A172 (cell line): ENCODE measurements around the gene GRIK4. TPM values are rescaled to one million over a fixed set of nuclear protein-coding genes. Genes with fewer than 3 reads are reported as not detected.
"Not testable (repeated sequence)": the region's sequence is repeated elsewhere in the genome, so short reads cannot be mapped to it uniquely, and the experiment has no call there.

Experiments
- DNase-seq: peaks from one replicate; pipeline ENCODE4 v3.0.0-alpha.2; 2015; ENCODE audit warnings: low spot score
- total RNA-seq: library from RNA; depleted of rRNA; stranded (reverse); fragments of >200 nt; shearing (Covaris generic); gene quantifications from 2 replicates; pipeline ENCODE4 v1.2.3, GENCODE V29; 2014

The GRIK4 gene
- total RNA-seq, 1 experiment from 2014 or later: not detected

GRCh38 chr11:120606211-120607010 lies 94.9 kb downstream of the GRIK4 start:
- DNase-seq: no peak

GRCh38 chr11:120608061-120608460 lies 96.5 kb downstream of the GRIK4 start:
- no peak for DNase-seq

GRCh38 chr11:120608760-120609211 lies 97.2 kb downstream of the GRIK4 start:
- DNase-seq: no peak

DNA sequence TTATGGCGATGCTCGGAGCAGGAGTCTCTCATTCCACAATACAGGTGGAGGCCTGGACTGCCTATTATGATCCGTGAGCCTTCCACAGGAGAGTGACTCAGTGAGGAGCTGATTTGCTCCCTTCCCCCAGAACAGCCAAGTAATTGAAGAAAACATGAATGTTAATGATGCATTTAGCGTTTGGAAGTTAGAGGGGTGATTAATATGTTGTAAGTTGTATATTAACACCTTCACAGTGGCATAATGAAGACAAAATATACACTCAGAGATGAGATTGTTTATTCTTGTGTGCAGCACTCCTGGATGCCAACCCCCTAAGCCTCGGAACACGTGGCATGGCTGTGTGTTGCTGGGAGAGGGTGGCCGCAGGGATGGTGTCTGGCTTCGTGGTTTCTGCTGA lies 98.6 kb downstream of the GRIK4 start:
- no peak for DNase-seq

GRCh38 chr11:120611581-120611980 lies 100.0 kb downstream of the GRIK4 start:
- DNase-seq: no peak

GRCh38 chr11:120612513-120613263 lies 101.1 kb downstream of the GRIK4 start:
- no peak for DNase-seq

GRCh38 chr11:120613264-120614226 lies 102.0 kb downstream of the GRIK4 start:
- DNase-seq: no peak

DNA sequence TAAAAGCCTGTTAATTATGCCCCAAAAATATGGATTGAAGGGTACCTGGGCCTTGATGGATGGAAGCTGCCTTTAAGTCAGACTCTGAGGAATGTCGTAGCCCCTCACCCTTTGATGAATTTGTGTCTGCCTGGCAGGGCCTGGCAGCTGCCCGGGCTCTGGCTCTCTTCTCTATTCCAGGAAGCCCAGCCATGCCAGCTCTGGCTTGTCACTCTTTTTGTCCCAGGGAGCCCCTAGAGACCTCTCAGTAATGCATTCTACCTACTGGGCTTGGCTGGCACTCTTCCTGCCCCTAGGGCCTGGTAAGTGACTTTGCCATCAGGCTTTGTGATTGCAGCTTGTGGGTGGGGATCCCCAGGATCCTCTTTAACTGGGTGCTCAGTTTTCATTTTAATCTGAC lies 103.8 kb downstream of the GRIK4 start:
- no peak for DNase-seq

DNA sequence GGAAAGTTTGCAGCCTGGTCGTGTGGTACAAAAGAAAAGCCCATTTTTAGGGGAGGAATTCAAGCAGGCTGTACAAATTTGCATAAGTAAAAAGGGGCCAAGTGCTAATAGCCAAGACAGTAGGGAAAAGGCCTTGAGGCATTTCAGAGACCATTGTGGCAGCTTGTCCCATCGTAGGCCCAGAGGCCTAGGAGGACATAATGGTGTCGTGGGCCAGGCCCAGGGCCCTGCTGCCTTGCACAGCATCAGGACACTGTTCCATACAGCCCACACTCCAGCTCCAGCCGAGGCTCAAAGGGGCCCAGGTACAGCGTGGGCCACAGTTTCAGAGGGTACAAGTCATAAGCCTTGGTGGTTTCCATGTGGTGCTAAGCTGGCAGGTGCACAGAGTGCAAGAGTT lies 106.9 kb downstream of the GRIK4 start:
- no peak for DNase-seq

DNA sequence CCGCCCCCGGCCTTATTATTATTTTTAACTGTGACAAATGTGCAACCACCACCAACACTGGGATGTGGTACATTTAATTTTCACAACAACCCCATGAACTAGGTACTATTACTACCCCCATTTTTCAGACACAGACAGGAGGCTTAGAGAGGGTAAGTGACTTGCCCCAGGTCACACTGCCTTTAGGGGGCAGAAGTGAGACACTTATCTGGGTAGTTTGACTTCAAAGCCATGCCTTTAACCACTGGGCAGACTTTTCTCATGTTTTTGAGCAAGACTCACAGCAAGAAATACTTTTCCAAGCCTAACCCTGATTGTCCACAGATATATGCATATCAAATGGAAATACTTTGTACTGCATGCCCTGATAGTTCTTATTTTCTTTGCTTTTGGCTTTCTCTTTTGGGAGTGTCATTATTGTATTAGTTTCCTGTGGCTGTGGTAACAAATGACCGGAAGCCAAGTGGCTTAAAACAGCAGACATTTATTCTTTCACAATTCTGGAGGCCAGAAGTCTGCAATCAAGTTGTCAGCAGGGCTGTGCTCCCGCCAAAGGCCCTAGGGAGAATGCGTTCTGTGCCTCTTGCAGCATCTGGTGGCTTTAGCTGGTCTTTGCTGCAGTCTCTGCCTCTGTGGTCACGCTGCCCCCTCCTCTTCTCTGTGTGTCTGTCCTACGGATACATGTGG lies 110.8 kb downstream of the GRIK4 start:
- no peak for DNase-seq

DNA sequence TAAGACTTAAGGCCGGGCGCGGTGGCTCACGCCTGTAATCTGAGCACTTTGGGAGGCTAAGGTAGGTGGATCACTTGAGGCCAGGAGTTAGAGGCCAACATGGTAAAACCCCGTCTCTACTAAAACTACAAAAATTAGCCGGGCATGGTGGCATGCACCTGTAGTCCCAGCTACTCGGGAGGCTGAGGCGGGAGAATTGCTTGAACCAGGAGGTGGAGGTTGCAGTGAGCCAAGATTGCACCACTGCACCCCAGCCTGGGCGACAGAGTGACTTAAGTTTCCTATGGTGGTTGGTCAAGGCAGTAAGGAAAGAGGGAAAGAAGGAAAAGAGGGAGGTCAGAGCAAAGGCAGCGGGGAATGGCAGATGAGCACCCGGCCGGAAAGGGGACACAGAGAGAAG lies 113.4 kb downstream of the GRIK4 start:
- not testable (repeated sequence) for DNase-seq

GRCh38 chr11:120625565-120625964 lies 114.0 kb downstream of the GRIK4 start:
- no peak for DNase-seq

- DNase-seq: no peak
Measured at GRCh38 chr11:120626791-120627190, 115.2 kb downstream of the GRIK4 start.

GRCh38 chr11:120627327-120628163 lies 116.0 kb downstream of the GRIK4 start:
- DNase-seq: no peak

- no peak for DNase-seq
Measured at GRCh38 chr11:120629407-120630080, 118.0 kb downstream of the GRIK4 start.

DNA sequence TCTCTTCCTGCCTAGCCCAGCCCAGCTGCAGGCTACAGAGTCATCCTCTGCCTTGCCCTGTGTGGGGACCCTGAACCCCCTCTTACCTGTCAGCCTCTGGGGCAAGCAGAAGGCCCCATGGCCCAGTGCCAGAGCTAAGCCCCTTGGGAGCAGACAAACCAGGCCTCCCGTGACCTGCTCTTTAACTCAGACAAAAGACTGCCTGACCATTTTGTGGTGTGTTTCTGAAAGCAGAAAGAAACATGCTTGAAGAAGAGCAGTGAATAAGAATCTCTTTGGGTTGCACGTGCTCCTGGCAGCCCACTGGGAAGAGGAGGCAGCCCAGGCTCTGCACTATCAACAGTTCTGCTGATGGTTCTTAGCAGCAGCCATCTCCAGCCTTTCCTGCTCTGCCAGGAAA lies 118.6 kb downstream of the GRIK4 start:
- DNase-seq: no peak

GRCh38 chr11:120632579-120632978 lies 121.0 kb downstream of the GRIK4 start:
- DNase-seq: no peak

GRCh38 chr11:120633616-120634393 lies 122.3 kb downstream of the GRIK4 start:
- no peak for DNase-seq

DNA sequence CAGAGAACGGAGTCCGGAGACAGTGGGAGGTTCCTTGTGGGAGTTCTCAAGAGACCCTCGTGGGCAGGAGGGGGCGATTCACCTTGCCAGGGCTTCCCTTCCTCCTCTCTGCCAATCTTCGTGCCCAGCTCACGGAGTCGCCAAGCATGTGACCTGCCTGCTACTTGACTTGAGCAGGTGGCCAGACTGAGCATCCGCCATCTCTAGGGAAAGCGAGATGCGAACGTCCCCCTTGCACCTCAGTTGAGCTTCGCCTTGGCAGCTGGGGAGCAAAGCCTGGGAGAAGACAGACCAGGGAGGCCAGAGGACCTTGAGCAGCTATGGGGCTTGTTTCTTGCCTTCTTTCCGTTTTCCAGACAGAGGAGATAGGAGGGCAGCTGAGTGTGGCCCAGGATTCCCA lies 123.2 kb downstream of the GRIK4 start:
- DNase-seq: no peak
